Measurements from ENCODE around the gene APOO. TPM values are rescaled to one million over a fixed set of nuclear protein-coding genes. Genes with fewer than 3 reads are reported as not detected.

Gene APOO
- total RNA-seq, 2 donors from 2014 or later: 47.9 to 74.2 TPM

GRCh38 chrX:23919706-23920320 is 12.1 kb upstream of the APOO start:
- no peak overlapping the region for H3K27ac ChIP-seq (ENCODE audit: low read depth, low read length)

DNA sequence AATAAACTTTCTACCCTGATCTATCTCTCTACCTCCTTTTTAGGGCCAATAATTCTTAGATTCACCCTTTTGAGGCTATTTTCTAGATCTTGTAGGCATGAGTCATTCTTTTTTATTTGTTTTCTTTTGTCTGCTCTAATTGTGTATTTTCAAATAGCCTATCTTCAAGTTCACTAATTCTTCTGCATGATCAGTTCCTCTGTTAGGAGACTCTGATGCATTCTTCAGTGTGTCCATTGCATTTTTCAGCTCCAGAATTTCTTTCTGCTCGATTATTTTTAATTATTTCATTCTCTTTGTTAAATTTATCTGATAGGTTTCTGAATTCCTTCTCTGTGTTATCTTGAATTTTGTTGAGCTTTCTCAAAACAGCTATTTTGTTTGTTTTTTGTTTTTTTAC is 11.4 kb upstream of the APOO start:
- H3K9me3 ChIP-seq (ENCODE audit: control insufficient read depth, low read length): no peaks in the 10 kb centered on the region

More at GRCh38 chrX:23919706-23920320, 12.1 kb upstream of the APOO start:
- Histone ChIP-seq H3K27me3 (ENCODE audit: control insufficient read depth, insufficient read depth, low read length, poor library complexity, severe bottlenecking) (no peaks in the 10 kb centered on the region), H3K9me3 (ENCODE audit: control insufficient read depth, low read length) (no peaks in the 10 kb centered on the region), H3K4me3 (ENCODE audit: low read length) (no peak overlapping the region), H3K36me3 (ENCODE audit: control insufficient read depth, insufficient read depth, low read length) (no peaks in the 10 kb centered on the region), H3K9ac (ENCODE audit: extremely low read depth, low read length, poor library complexity, severe bottlenecking) (no peak overlapping the region), H3K4me1 (ENCODE audit: control insufficient read depth, insufficient read depth, low read length) (no peaks in the 10 kb centered on the region)
- DNase-seq: peak; percentile 83
- Mint-ChIP-seq H3K27me3 (ENCODE audit: insufficient read depth) (peaks cover 1% of the 10 kb centered on the region), H3K4me1 (peaks cover 5% of the 10 kb centered on the region), H3K4me3 (no peak overlapping the region), H3K9me3 (no peaks in the 10 kb centered on the region), H3K27ac (peak overlapping the region; percentile 84), H3K36me3 (ENCODE audit: low read depth) (no peaks in the 10 kb centered on the region)
- 74% methylated on average over 9 of the region's 9 CpGs; no CpG with 5 or more reads in 1 of the 2 experiments for WGBS, 2 experiments (ENCODE audit: insufficient coverage in 1 of 2, insufficient read length in 1 of 2)
- peak; percentile 82 for TF ChIP-seq CTCF (conservative IDR thresholded peaks at IDR 0.05)

GRCh38 chrX:23911126-23911835 is 3.5 kb upstream of the APOO start:
- no peaks in the 10 kb centered on the region for H3K27me3 ChIP-seq (ENCODE audit: control insufficient read depth, insufficient read depth, low read length, poor library complexity, severe bottlenecking)
- Mint-ChIP-seq H3K36me3 (ENCODE audit: low read depth) (no peaks in the 10 kb centered on the region), H3K27ac (no peak overlapping the region), H3K4me3 (no peak overlapping the region), H3K27me3 (ENCODE audit: insufficient read depth) (no peaks in the 10 kb centered on the region), H3K4me1 (peaks cover 8% of the 10 kb centered on the region), H3K9me3 (no peaks in the 10 kb centered on the region)
- H3K36me3 ChIP-seq (ENCODE audit: control insufficient read depth, insufficient read depth, low read length): no peaks in the 10 kb centered on the region
- H3K27ac ChIP-seq (ENCODE audit: low read depth, low read length): no peak overlapping the region
- H3K9ac ChIP-seq (ENCODE audit: extremely low read depth, low read length, poor library complexity, severe bottlenecking): no peak overlapping the region
- no peaks in the 10 kb centered on the region for H3K9me3 ChIP-seq (ENCODE audit: control insufficient read depth, low read length)
- no peak overlapping the region for H3K4me3 ChIP-seq (ENCODE audit: low read length)
- WGBS, 2 experiments (ENCODE audit: insufficient coverage in 1 of 2, insufficient read length in 1 of 2): 89% methylated on average over 3 of the region's 5 CpGs; no CpG with 5 or more reads in 1 of the 2 experiments
- H3K4me1 ChIP-seq (ENCODE audit: control insufficient read depth, insufficient read depth, low read length): no peaks in the 10 kb centered on the region
- DNase-seq: no peak
- no peak for TF ChIP-seq CTCF (conservative IDR thresholded peaks at IDR 0.05)

More for the DNA sequence above, 11.4 kb upstream of the APOO start:
- Mint-ChIP-seq H3K27me3 (ENCODE audit: insufficient read depth) (peaks cover 1% of the 10 kb centered on the region), H3K36me3 (ENCODE audit: low read depth) (no peaks in the 10 kb centered on the region), H3K9me3 (no peaks in the 10 kb centered on the region), H3K4me1 (peaks cover 5% of the 10 kb centered on the region), H3K4me3 (no peak overlapping the region), H3K27ac (no peak overlapping the region)
- 100% methylated on average over 1 of the region's 1 CpG; no CpG with 5 or more reads in 1 of the 2 experiments for WGBS, 2 experiments (ENCODE audit: insufficient coverage in 1 of 2, insufficient read length in 1 of 2)
- no peaks in the 10 kb centered on the region for H3K4me1 ChIP-seq (ENCODE audit: control insufficient read depth, insufficient read depth, low read length)
- no peak for TF ChIP-seq CTCF (conservative IDR thresholded peaks at IDR 0.05)
- no peaks in the 10 kb centered on the region for H3K27me3 ChIP-seq (ENCODE audit: control insufficient read depth, insufficient read depth, low read length, poor library complexity, severe bottlenecking)
- H3K36me3 ChIP-seq (ENCODE audit: control insufficient read depth, insufficient read depth, low read length): no peaks in the 10 kb centered on the region
- H3K4me3 ChIP-seq (ENCODE audit: low read length): no peak overlapping the region
- no peak overlapping the region for H3K9ac ChIP-seq (ENCODE audit: extremely low read depth, low read length, poor library complexity, severe bottlenecking)
- DNase-seq: no peak
- H3K27ac ChIP-seq (ENCODE audit: low read depth, low read length): no peak overlapping the region

Measured in endodermal cell (in vitro differentiated cells).